ENCODE data around the gene KCNT2. TPM values are rescaled to one million over a fixed set of nuclear protein-coding genes. Genes with fewer than 3 reads are reported as not detected.

KCNT2 gene
- total RNA-seq, 1 donor from 2014 or later = 8.4 TPM

DNA sequence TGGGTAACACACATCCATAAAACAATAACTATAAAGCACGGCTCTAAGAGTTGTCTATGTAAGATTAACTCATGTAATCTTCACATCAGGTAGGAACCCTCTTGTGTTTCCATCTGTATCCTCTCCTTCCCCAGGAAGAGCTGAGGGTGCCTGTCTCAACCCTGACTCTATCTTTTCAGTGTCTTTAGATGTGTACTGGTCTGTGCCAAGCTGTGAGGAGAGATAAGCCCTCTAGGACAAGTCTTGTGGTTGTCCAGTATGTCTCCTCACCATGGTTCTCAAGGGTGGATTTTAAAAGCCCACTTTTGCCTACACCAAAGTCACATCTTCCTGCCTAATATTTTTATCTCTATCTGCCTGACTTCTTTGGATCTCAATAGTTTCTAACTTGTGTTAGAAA, 300.1 kb downstream of the KCNT2 start:
- no peaks in the 10 kb centered on the region for H3K4me1 ChIP-seq
- H3K36me3 ChIP-seq = no peaks in the 10 kb centered on the region
- TF ChIP-seq, protein P1, sequence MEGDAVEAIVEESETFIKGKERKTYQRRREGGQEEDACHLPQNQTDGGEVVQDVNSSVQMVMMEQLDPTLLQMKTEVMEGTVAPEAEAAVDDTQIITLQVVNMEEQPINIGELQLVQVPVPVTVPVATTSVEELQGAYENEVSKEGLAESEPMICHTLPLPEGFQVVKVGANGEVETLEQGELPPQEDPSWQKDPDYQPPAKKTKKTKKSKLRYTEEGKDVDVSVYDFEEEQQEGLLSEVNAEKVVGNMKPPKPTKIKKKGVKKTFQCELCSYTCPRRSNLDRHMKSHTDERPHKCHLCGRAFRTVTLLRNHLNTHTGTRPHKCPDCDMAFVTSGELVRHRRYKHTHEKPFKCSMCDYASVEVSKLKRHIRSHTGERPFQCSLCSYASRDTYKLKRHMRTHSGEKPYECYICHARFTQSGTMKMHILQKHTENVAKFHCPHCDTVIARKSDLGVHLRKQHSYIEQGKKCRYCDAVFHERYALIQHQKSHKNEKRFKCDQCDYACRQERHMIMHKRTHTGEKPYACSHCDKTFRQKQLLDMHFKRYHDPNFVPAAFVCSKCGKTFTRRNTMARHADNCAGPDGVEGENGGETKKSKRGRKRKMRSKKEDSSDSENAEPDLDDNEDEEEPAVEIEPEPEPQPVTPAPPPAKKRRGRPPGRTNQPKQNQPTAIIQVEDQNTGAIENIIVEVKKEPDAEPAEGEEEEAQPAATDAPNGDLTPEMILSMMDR (IDR thresholded peaks at IDR 0.05) = no peak
- no peaks in the 10 kb centered on the region for H3K27me3 ChIP-seq
- H3K4me3 ChIP-seq = no peak overlapping the region
- no peak overlapping the region for H3K27ac ChIP-seq
- H3K9me3 ChIP-seq = no peaks in the 10 kb centered on the region
- no peak for DNase-seq (ENCODE audit: low spot score in 2 of 2)
- intact Hi-C loops (cut with DNase I) = no loop called here

DNA sequence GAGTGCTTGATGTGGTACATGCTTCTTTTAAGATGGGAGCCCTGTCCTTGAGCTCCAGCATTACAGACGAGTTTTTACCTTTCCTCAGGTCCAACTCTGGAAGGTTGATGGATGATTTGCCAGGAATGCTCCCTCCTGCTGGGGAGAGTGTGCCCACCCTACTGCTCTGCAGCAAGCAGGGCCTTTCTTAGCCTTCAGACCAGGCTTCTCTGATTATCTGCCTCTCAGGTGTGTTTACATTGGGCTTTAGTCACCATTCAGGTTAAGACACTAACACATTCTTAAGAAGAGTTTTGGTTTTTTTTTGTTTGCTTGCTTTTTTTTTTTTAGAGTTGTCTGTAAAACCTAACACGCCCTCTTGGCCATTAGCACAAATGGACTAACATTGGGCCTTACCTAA, 301.8 kb downstream of the KCNT2 start:
- no peak overlapping the region for H3K4me3 ChIP-seq
- DNase-seq (ENCODE audit: low spot score in 2 of 2) = no peak
- no peaks in the 10 kb centered on the region for H3K9me3 ChIP-seq
- H3K27me3 ChIP-seq = no peaks in the 10 kb centered on the region
- H3K27ac ChIP-seq = no peak overlapping the region
- TF ChIP-seq, protein P1 (IDR thresholded peaks at IDR 0.05) = no peak
- intact Hi-C loops (cut with DNase I) = no loop called here
- no peaks in the 10 kb centered on the region for H3K4me1 ChIP-seq
- H3K36me3 ChIP-seq = no peaks in the 10 kb centered on the region

DNA sequence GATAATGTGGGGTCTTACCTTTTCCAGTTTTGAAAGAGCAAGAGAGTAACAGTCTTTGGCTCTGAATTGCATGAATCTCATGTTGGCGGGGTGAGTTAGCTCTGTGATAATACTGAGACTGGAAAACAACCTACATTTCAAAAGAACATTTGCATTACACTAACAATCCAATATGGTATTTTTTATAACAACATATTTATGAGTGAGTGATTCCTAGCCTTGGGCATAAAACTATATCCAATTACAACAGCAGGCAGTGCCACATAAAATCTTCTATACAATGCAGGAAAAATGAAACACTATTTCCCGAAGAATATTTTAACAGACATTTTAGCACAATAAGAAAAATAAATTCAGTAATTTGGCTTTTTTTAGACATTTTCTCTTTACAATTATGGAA, 303.0 kb downstream of the KCNT2 start:
- TF ChIP-seq, protein P1 (IDR thresholded peaks at IDR 0.05) = no peak
- Histone ChIP-seq H3K4me3 (no peak overlapping the region), H3K4me1 (no peaks in the 10 kb centered on the region), H3K27ac (no peak overlapping the region), H3K36me3 (no peaks in the 10 kb centered on the region), H3K9me3 (no peaks in the 10 kb centered on the region), H3K27me3 (no peaks in the 10 kb centered on the region)
- no peak for DNase-seq (ENCODE audit: low spot score in 2 of 2)
- intact Hi-C loops (cut with DNase I) = no loop called here

DNA sequence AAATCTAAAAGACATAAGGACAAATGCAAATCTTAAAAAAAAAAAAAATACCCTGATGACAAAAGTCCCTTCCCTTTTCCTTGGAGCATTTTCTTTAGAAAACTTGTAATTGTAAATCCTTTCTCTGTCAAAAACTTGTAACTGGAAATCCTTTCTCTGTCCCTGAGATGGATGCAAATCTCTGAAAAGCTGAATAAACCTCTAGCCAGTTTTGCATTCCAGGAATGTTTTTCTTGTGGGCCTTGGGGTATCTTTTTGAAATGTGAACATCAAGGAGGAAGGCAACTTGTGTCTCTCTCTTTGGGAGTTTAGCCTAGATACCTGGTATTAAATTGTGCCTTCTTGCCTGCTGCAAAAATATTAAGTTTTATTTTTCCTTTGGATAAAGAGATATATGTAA, 305.3 kb downstream of the KCNT2 start:
- Histone ChIP-seq H3K4me1 (no peaks in the 10 kb centered on the region), H3K36me3 (no peaks in the 10 kb centered on the region), H3K27me3 (no peaks in the 10 kb centered on the region), H3K27ac (no peak overlapping the region), H3K9me3 (no peaks in the 10 kb centered on the region), H3K4me3 (no peak overlapping the region)
- DNase-seq (ENCODE audit: low spot score in 2 of 2) = no peak
- intact Hi-C loops (cut with DNase I) = no loop called here
- TF ChIP-seq, protein P1 (IDR thresholded peaks at IDR 0.05) = no peak

DNA sequence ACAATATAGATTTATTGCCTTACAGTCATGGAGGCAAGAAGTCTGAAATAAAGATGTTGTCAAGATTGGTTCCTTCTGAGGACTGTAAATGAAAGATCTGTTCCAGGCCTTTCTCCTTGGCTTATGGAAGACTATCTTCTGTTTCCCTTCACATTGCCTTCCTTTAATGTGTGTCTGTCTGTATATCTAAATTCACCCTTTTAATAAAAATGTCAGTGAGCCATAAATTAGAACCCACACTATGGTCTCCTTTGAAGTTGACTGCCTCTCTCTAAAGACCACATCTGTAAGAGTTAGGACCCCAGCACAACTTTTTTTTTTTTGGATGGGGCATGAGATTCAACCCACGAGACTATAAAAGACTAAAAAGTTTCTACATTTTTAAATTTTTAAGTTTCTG, 305.8 kb downstream of the KCNT2 start:
- H3K36me3 ChIP-seq = no peaks in the 10 kb centered on the region
- intact Hi-C loops (cut with DNase I) = no loop called here
- H3K9me3 ChIP-seq = no peaks in the 10 kb centered on the region
- H3K27ac ChIP-seq = no peak overlapping the region
- no peak overlapping the region for H3K4me3 ChIP-seq
- no peaks in the 10 kb centered on the region for H3K27me3 ChIP-seq
- TF ChIP-seq, protein P1 (IDR thresholded peaks at IDR 0.05) = no peak
- no peak for DNase-seq (ENCODE audit: low spot score in 2 of 2)
- H3K4me1 ChIP-seq = no peaks in the 10 kb centered on the region

DNA sequence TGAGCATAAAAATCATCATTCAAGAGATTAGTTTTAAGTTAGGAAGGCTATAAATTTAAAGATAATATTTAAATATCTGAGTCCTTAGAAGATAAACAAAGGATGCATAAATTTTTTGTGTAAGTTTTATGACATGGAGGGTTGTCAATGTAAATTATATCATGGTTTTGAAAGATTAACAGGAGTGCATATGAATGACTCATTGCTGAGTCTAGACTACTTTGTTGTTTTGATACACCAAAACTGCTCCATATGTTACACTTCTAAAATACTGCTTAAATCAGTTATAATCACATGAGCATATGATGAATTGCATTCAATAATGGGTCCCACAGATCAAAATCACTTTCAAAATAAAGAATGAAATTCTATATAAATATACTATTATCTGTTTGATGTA, 312.5 kb downstream of the KCNT2 start:
- H3K36me3 ChIP-seq = no peaks in the 10 kb centered on the region
- DNase-seq (ENCODE audit: low spot score in 2 of 2) = no peak
- no peaks in the 10 kb centered on the region for H3K4me1 ChIP-seq
- no peak overlapping the region for H3K27ac ChIP-seq
- H3K4me3 ChIP-seq = no peak overlapping the region
- TF ChIP-seq, protein P1 (IDR thresholded peaks at IDR 0.05) = no peak
- H3K27me3 ChIP-seq = no peaks in the 10 kb centered on the region
- no peaks in the 10 kb centered on the region for H3K9me3 ChIP-seq
- intact Hi-C loops (cut with DNase I) = no loop called here
